Cardiac muscle cell (in vitro differentiated cells and primary cell): ENCODE results near the gene MYLK4. TPM values are rescaled to one million over a fixed set of nuclear protein-coding genes. Genes with fewer than 3 reads are reported as not detected.
A peak's percentile ranks its signal among the peaks of the same experiment; 100 is the strongest.

Experiments used
- DNase-seq, 2 donors: peaks; one replicate each; pipeline versions ENCODE4 v3.0.0 to v3.0.0-alpha.2; 2010 to 2017; ENCODE audit warnings: low read depth in 1 of 2, low spot score in 1 of 2
- H3K27ac ChIP-seq: fragments of 200-600 bp; sonication (generic); 2 replicates; pipeline ENCODE4 v1.5.1; 2016
- H3K27me3 ChIP-seq: fragments of 200-600 bp; sonication (generic); 2 replicates; pipeline ENCODE4 v1.6.0; 2016; ENCODE audit warnings: control low read depth
- H3K36me3 ChIP-seq: fragments of 200-600 bp; sonication (generic); 2 replicates; pipeline ENCODE4 v1.5.1; 2016; ENCODE audit warnings: control low read depth
- H3K4me1 ChIP-seq: fragments of 200-600 bp; sonication (generic); 2 replicates; pipeline ENCODE4 v1.8.1; 2017; ENCODE audit warnings: low read depth, mild to moderate bottlenecking, mixed run types
- H3K4me3 ChIP-seq: fragments of 200-600 bp; sonication (generic); 2 replicates; pipeline ENCODE4 v1.5.1; 2016; ENCODE audit warnings: mild to moderate bottlenecking
- H3K9me3 ChIP-seq: fragments of 200-600 bp; sonication (generic); 2 replicates; pipeline ENCODE4 v1.5.1; 2017; ENCODE audit warnings: low read depth, mild to moderate bottlenecking, control low read depth
- polyA plus RNA-seq: library from polyadenylated mRNA; unstranded; fragments of >200 nt; fragmentation: Nextera tagmentation; extraction: Ambion mirVana; gene quantifications from 2 replicates; pipeline ENCODE4 v1.2.1, GENCODE V29; 2016
- total RNA-seq: library from RNA; depleted of rRNA; stranded (reverse); fragments of >200 nt; gene quantifications from 2 replicates; pipeline ENCODE4 v1.2.3, GENCODE V29; 2016
- TF ChIP-seq, protein P1 (sequence below): IDR thresholded peaks from 2 replicates; pipeline ENCODE4 v1.5.1; 2012; ENCODE audit warnings: low read depth, mild to moderate bottlenecking, low read length

MYLK4 gene
- total and polyA plus RNA-seq, 2 experiments from 2014 or later: 0.23 to 0.69 TPM

DNA sequence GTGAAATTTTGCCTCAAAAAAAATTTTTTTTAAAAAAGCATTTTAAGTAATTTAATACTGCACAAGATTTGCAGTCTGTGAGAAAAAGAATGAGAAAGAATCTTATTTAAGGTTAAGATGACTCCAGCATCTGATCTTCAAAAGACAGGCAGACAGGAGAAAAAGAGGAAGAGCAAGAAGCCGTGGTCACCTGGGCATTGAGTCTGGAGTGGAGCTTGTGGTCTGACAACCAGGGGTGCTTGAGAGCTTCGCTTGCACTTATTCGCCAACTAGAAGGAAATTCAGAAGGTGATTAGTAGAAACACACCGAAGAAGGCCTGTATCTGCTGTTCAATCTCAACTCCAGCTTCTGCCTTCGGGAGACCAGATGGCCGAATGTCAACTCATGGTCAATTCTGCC, 75.9 kb downstream of the MYLK4 start:
- Histone ChIP-seq H3K4me3 (no peak overlapping the region), H3K4me1 (no peaks in the 10 kb centered on the region), H3K36me3 (no peaks in the 10 kb centered on the region), H3K27me3 (no peaks in the 10 kb centered on the region), H3K27ac (no peak overlapping the region), H3K9me3 (no peaks in the 10 kb centered on the region)
- DNase-seq: no peak
- TF ChIP-seq, protein P1, sequence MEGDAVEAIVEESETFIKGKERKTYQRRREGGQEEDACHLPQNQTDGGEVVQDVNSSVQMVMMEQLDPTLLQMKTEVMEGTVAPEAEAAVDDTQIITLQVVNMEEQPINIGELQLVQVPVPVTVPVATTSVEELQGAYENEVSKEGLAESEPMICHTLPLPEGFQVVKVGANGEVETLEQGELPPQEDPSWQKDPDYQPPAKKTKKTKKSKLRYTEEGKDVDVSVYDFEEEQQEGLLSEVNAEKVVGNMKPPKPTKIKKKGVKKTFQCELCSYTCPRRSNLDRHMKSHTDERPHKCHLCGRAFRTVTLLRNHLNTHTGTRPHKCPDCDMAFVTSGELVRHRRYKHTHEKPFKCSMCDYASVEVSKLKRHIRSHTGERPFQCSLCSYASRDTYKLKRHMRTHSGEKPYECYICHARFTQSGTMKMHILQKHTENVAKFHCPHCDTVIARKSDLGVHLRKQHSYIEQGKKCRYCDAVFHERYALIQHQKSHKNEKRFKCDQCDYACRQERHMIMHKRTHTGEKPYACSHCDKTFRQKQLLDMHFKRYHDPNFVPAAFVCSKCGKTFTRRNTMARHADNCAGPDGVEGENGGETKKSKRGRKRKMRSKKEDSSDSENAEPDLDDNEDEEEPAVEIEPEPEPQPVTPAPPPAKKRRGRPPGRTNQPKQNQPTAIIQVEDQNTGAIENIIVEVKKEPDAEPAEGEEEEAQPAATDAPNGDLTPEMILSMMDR: no peak

- Histone ChIP-seq H3K36me3 (no peaks in the 10 kb centered on the region), H3K4me3 (no peak overlapping the region), H3K9me3 (no peaks in the 10 kb centered on the region), H3K4me1 (no peaks in the 10 kb centered on the region), H3K27ac (no peak overlapping the region), H3K27me3 (no peaks in the 10 kb centered on the region)
- TF ChIP-seq, protein P1: no peak
- peak in 1 of 2 donors; percentile 49 for DNase-seq
These were observed 81.5 kb downstream of the MYLK4 start for GRCh38 chr6:2669067-2669700.

- Histone ChIP-seq H3K27ac (no peak overlapping the region), H3K4me3 (no peak overlapping the region), H3K4me1 (no peaks in the 10 kb centered on the region), H3K27me3 (no peaks in the 10 kb centered on the region), H3K9me3 (no peaks in the 10 kb centered on the region), H3K36me3 (no peaks in the 10 kb centered on the region)
- TF ChIP-seq, protein P1: no peak
- DNase-seq: no peak
These were observed 83.1 kb downstream of the MYLK4 start for GRCh38 chr6:2667617-2668016.

DNA sequence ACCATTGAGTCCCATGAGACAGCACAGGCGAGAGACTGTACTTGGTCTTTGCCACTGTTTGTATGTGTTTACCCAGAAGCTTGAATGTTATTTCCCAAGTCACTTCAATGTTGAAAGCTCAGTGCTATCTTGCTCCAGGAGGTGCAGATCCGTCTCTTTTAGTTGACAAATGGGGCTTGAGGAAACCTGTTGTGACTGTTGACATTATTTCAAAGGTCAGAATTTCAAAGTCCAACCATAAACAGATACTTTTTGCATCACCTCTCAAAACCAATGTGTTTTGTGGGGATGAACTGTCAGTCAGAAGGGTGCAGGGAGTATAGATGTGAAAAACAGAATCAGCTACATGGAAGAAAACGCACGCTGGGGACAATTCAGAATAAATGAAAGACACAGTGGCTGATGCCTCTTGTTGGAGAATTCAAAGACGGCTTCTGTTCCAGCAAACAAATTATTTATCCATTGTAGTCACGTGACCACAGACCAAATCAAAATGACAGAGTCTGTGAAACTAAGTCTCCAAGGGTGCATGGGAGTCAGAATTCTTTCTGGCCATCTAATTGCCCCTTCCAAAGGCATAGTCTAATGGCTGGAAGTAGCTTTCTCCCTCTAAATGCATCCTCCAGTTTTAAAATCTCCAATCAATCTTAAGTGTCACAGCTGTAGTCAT, 83.7 kb downstream of the MYLK4 start:
- Histone ChIP-seq H3K4me1 (no peaks in the 10 kb centered on the region), H3K4me3 (no peak overlapping the region), H3K27ac (no peak overlapping the region), H3K27me3 (no peaks in the 10 kb centered on the region), H3K9me3 (no peaks in the 10 kb centered on the region), H3K36me3 (no peaks in the 10 kb centered on the region)
- DNase-seq: no peak
- TF ChIP-seq, protein P1: no peak

GRCh38 chr6:2665146-2666070, 85.3 kb downstream of the MYLK4 start:
- TF ChIP-seq, protein P1: no peak
- Histone ChIP-seq H3K36me3 (no peaks in the 10 kb centered on the region), H3K27ac (no peak overlapping the region), H3K27me3 (no peaks in the 10 kb centered on the region), H3K4me1 (no peaks in the 10 kb centered on the region), H3K9me3 (no peaks in the 10 kb centered on the region), H3K4me3 (no peak overlapping the region)
- peak in 1 of 2 donors; percentile 15 for DNase-seq
